GM19328 (cell line): ENCODE measurements around the gene TNS2.

Source experiments
- ATAC-seq: cut with Tn5 transposase; IDR thresholded peaks from one replicate; pipeline ENCODE4 v1.9.1; 2021; ENCODE audit warnings: mild to moderate bottlenecking, moderate library complexity; ENCODE audit not compliant: unreplicated experiment

Gene TNS2

GRCh38 chr12:53113136-53113705 lies 63.4 kb downstream of the TNS2 start:
- ATAC-seq = no peak

- ATAC-seq = no peak
These were observed 64.1 kb downstream of the TNS2 start for GRCh38 chr12:53113951-53114350.
